ENCODE results near the gene MPZL3.

The MPZL3 gene

DNA sequence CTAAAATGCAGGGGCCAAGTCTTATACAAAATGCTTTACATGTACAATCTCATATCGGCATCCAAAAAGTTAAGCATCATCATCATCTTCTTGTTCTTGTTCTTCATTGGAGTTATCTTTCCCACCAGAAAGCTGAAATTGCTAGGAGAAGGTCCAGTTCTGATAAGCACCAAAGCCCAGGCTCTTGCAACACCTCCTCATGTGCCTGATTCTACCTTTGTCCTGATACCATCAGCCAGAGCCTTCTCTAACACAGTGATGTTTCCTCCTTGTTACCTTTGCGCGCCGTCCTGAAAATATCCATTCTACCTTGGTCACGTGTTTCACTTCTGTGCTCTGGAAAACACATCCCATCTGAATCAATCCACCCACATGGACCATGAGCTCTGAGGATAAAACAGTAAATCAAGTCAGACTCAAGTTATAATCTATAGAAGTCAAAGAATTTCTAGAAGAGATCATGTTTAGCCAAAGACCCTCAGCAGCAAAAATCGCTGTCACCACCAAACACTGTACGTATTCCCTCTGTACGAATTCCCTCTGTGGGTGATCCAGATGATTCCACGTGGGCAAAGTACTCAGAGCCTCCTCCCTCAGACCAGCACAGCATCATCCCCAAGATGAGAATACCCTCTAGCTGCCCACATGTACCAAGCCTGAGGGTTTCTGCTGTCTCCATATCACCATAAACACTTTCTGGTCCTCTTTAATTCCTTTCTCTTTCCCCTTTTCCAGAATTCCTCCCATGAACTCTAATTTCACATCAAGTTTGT lies 46.4 kb downstream of the MPZL3 start:
- H3K36me3 ChIP-seq (ENCODE audit: control insufficient read depth, insufficient read depth, low read length), result no peaks in the 10 kb centered on the region
- TF ChIP-seq, protein P1, sequence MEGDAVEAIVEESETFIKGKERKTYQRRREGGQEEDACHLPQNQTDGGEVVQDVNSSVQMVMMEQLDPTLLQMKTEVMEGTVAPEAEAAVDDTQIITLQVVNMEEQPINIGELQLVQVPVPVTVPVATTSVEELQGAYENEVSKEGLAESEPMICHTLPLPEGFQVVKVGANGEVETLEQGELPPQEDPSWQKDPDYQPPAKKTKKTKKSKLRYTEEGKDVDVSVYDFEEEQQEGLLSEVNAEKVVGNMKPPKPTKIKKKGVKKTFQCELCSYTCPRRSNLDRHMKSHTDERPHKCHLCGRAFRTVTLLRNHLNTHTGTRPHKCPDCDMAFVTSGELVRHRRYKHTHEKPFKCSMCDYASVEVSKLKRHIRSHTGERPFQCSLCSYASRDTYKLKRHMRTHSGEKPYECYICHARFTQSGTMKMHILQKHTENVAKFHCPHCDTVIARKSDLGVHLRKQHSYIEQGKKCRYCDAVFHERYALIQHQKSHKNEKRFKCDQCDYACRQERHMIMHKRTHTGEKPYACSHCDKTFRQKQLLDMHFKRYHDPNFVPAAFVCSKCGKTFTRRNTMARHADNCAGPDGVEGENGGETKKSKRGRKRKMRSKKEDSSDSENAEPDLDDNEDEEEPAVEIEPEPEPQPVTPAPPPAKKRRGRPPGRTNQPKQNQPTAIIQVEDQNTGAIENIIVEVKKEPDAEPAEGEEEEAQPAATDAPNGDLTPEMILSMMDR (IDR thresholded peaks at IDR 0.05), result no peak
- no peaks in the 10 kb centered on the region for H3K9me3 ChIP-seq (ENCODE audit: control insufficient read depth, low read length)
- no peak overlapping the region for H3K4me3 ChIP-seq (ENCODE audit: low read depth, low read length)
- H3K79me2 ChIP-seq, result no peaks in the 10 kb centered on the region
- H3K4me1 ChIP-seq, result no peaks in the 10 kb centered on the region
- H3K27me3 ChIP-seq (ENCODE audit: control insufficient read depth, insufficient read depth, low read length), result no peaks in the 10 kb centered on the region
- H3K4me2 ChIP-seq (ENCODE audit: low read length), result no peak overlapping the region
- no peak overlapping the region for H3K9ac ChIP-seq
- no peak overlapping the region for H2AFZ ChIP-seq
- H3K27ac ChIP-seq, result no peak overlapping the region

DNA sequence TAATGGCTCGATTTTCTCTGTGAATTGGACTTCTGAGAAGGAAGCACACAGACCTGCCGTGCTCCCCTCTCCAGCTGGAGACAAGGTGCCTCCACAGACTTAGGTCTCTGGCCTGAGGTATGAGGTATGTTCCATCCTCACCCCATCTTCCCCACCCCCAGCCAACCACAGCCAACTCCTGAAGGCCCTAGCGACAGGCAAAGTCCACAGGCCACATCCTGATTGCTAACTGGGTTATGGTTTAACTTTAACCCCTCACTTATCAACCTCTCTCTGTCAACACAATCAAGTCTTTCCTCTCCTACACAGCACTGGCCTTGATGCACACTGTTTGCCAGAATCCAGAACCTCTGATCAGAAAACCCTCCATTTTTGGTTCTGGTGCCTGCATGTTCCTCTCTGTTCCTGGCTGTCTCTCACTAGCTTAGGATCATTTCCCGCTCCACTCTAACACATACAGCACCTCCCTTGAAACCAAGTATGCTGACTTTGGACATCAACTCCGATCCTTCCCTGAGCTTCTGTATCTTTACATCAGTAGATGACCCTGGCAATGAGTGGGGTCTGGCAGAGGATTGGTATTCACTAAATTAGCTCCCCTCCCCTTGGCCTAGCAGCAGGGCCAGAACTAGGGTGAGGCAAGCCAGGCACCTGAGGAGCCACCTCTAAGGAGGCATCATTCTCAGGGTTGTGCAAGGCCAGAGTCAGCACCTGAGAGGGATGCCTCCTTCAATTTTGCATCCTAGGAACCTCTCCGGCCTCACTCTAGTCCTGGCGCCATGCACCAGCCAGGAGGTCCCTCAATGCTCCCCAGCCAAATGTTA lies 49.4 kb downstream of the MPZL3 start:
- TF ChIP-seq, protein P1 (IDR thresholded peaks at IDR 0.05), result no peak
- Histone ChIP-seq H3K79me2 (no peaks in the 10 kb centered on the region), H3K27ac (no peak overlapping the region), H3K4me2 (ENCODE audit: low read length) (no peak overlapping the region), H3K4me3 (ENCODE audit: low read depth, low read length) (no peak overlapping the region), H2AFZ (no peak overlapping the region), H3K9me3 (ENCODE audit: control insufficient read depth, low read length) (no peaks in the 10 kb centered on the region), H3K9ac (no peak overlapping the region), H3K4me1 (no peaks in the 10 kb centered on the region), H3K27me3 (ENCODE audit: control insufficient read depth, insufficient read depth, low read length) (no peaks in the 10 kb centered on the region), H3K36me3 (ENCODE audit: control insufficient read depth, insufficient read depth, low read length) (no peaks in the 10 kb centered on the region)

DNA sequence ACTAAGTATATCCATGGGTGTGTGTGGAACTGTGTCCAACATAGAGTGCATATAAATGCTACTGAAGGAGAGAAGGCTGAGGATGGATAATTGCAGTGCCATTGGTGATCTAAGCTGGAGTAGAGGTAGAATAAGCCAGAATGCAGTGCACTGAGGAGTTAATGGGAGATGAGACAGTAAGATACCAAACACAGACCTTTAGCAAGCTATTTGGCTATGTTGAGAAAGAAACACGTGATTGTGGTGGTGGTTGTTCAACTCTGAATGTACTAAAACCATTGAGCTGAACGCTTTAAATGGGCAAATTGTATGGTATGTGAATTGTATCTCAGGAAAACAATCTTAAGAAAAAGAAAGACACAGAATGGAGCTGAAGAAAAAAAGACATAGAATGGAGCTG lies 50.2 kb downstream of the MPZL3 start:
- H3K9ac ChIP-seq, result no peak overlapping the region
- no peaks in the 10 kb centered on the region for H3K36me3 ChIP-seq (ENCODE audit: control insufficient read depth, insufficient read depth, low read length)
- H3K4me2 ChIP-seq (ENCODE audit: low read length), result no peak overlapping the region
- H3K27me3 ChIP-seq (ENCODE audit: control insufficient read depth, insufficient read depth, low read length), result no peaks in the 10 kb centered on the region
- no peak overlapping the region for H3K27ac ChIP-seq
- no peaks in the 10 kb centered on the region for H3K79me2 ChIP-seq
- H3K4me1 ChIP-seq, result no peaks in the 10 kb centered on the region
- H3K4me3 ChIP-seq (ENCODE audit: low read depth, low read length), result no peak overlapping the region
- H3K9me3 ChIP-seq (ENCODE audit: control insufficient read depth, low read length), result no peaks in the 10 kb centered on the region
- TF ChIP-seq, protein P1 (IDR thresholded peaks at IDR 0.05), result no peak
- H2AFZ ChIP-seq, result no peak overlapping the region

DNA sequence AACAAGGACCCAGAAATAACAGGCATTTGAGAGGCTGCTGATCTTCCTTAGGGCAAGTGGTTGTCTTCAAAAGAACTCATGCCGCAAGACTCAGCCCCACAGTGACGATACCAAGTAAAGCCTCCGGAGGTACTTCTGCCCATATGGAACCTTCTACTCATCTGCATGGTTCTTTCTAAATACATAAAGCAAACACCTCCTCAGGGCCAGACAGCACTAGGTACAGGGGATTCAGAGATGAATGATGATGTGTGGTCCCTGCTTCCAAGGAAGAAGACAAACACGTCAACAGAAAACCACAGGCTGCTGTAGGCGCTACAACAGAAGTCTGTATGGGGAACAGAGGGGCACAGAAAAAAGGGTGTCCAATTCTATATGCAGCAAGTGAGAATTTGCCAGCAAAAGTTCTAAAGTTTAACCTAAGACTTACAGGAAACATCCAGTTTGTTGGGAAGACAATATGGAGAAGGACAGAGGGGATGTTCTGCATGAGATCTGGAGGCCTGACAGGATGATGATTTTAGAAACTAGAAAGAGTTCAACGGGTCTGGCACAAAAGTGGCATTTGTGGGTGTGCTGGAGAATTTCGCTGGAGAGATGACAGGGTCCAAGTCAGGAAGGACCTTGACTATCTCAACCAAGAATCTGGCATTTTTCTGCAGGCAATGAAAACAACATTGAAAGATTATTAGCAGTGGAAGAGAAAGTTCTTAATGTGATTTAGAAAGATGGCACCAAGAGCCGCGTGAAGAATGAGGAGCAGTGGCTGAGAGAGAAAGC lies 51.1 kb downstream of the MPZL3 start:
- H3K4me1 ChIP-seq, result no peaks in the 10 kb centered on the region

More for the DNA sequence above, 51.1 kb downstream of the MPZL3 start:
- no peaks in the 10 kb centered on the region for H3K79me2 ChIP-seq
- no peak overlapping the region for H3K27ac ChIP-seq
- no peak overlapping the region for H3K4me2 ChIP-seq (ENCODE audit: low read length)
- H3K4me3 ChIP-seq (ENCODE audit: low read depth, low read length), result no peak overlapping the region
- H3K9me3 ChIP-seq (ENCODE audit: control insufficient read depth, low read length), result no peaks in the 10 kb centered on the region
- TF ChIP-seq, protein P1 (IDR thresholded peaks at IDR 0.05), result no peak
- H3K36me3 ChIP-seq (ENCODE audit: control insufficient read depth, insufficient read depth, low read length), result no peaks in the 10 kb centered on the region
- no peaks in the 10 kb centered on the region for H3K27me3 ChIP-seq (ENCODE audit: control insufficient read depth, insufficient read depth, low read length)
- no peak overlapping the region for H2AFZ ChIP-seq
- H3K9ac ChIP-seq, result no peak overlapping the region
